GM18951 (cell line): Measurements from ENCODE around the gene SERPIND1.

Experiments
- POLR2A ChIP-seq: IDR thresholded peaks from 4 replicates; pipeline ENCODE4 v1.6.1; 2011; ENCODE audit warnings: mild to moderate bottlenecking; ENCODE audit not compliant: insufficient read length, insufficient read depth; ENCODE audit errors: extremely low read depth
- in situ Hi-C: fragments of 300-500 bp; cut with MboI; formaldehyde crosslinking; loops from one replicate; pipeline ENCODE4 v1.12.0; 2022; ENCODE audit warnings: low sequenced_read_pairs, mixed read lengths, inconsistent platforms; ENCODE audit not compliant: unreplicated experiment

Gene SERPIND1

DNA sequence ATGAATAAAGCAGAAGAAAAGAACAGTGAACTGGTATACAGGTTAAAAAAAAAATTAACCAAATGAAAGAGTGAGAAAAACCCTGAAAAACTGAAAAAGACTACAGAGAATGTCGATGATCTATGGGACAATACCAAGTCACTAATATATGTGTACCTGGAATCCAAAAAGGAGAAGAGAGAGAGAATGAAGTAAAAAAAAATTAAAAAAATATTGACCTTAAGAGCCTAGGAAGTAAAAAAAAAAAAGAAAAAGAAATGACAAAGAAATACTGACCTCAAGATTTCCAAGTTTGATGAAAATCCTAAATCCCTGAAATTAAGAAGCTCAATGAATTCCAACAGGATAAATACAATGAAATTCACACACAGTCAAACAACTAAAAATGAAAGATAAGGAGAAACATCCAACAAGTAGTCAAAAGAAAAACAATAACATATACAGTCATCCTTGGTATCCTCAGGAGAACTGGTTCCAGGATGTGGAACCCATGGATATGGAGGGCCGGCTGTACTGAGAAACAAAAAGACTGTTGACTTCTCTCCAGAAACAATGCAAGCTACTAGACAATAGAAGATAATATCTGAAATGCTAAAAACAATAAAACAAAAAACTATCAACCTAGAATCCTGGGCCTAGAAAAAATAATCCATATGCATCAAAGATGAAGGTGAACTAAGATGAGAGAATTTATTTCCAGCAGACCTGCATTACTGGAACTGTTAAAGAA lies 33.5 kb upstream of the SERPIND1 start:
- in situ Hi-C loops: loop anchor here (25.0 kb wide), 1 partner anchor 747 kb away; no protein-coding TSS in a partner anchor

DNA sequence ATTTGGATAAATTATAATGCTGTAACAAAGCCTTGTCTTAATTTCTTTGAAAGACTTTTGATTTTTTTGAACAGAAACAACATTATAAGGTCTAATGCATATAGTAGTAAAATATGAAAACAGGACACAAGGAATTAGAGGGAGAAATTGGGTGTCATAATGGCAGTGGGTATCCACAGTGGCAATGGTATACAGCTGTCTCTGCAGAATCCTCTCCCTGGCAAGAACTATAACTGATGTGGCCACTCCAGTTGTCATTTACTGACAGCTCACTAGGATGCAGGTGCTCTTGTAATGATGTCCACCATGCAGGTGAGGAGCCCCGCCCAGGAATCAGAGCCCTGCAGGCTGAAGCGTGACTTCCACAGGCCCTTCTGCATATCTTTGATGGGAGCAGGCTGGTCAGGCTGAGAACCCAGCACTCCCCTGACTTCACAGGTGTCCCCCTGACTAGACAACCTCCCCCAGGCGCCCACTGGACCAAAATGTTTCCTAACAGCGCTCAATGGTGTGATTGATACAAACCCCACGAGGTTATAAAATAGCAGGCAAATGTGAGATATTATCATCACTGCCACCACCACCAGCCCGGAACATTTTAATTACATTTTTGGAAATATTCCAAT lies 32.8 kb upstream of the SERPIND1 start:
- no peak for TF ChIP-seq POLR2A
- in situ Hi-C loops: loop anchor here (25.0 kb wide), 1 partner anchor 746 kb away; no protein-coding TSS in a partner anchor

More for the DNA sequence above, 33.5 kb upstream of the SERPIND1 start:
- TF ChIP-seq POLR2A: no peak

DNA sequence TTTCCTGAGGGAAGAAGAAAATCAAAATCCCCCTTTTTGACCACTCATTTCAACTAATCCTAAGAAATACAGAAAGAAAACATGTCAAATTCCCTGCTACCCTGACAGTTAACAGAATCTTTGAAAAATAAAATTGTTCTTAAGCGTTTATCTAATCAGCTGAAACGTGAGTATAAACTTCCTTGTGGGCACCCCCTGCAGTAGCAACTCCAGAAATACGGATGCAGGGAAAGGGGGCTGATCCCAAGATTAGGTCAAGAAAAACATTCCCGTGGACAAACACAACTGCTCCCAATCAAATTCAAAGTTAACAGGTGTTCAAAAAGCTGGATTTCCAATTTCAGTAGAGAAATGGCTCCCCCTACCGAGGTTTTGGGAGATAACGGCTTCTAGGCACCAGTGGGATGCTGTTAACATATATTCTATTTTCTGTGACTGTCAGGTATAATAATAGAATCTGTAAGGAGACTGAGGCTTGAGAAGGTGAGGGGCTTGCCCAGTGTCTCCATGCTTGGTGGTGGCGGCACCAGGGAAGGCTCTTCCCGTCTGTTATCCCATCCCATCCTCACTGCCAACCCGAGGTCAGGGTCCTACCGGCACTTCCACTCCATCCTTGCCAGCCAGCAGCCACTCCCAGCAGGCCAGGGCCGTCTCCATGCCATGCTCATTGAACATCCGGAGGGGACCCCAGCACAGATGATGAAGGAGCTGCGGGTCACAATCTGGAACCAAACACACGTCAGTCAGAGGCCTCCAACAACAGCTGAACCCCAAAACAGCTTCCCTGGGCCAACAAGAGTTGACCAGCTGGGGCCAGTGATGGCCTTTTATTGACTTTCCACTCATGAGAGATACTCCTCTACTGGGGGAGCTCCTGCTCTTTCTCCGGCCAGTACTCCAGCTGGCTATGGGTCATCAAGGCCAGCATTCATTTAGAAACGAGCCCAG lies 32.0 kb upstream of the SERPIND1 start:
- no peak for TF ChIP-seq POLR2A
- in situ Hi-C loops: loop anchor here (25.0 kb wide), 1 partner anchor 745 kb away; no protein-coding TSS in a partner anchor

DNA sequence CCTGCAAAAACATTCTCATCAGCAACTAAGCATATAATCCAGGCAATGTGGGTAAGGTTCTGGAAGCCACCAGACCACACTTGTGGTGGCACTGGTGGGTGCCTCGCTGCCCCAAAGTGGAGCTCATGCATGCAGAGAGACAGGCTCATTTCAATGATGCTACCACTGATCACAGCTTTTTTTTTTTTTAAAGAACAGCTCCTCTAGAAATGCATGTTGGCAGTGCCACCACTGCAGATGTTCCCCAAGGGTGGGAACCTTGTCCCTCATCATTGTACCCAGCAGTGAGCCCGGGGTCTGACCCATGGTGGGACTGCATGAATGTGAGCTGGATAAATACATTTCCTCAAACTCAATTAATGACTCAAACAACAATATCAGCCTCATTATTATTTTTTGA lies 31.1 kb upstream of the SERPIND1 start:
- in situ Hi-C loops: loop anchor here (25.0 kb wide), 1 partner anchor 745 kb away; no protein-coding TSS in a partner anchor
- TF ChIP-seq POLR2A: no peak

DNA sequence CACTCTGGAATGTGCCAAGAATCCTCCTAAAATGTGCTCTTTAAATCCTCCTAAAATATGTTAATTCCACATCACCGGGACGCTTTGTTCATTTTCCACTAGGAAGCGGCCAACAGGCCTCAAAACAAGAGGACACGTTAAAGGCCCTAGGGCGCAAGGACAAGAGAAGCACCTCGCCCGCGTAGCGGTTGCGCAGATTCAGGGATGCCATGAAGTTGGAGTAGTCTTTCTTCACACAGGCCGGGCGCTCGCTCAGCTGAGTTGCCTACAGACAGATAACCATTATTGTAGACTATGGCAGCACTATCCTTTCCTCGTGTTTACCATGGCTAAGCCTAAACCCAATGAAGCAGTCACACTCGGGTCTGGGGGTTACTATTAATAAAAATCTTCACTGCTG lies 29.5 kb upstream of the SERPIND1 start:
- in situ Hi-C loops: loop anchor here (25.0 kb wide), 1 partner anchor 743 kb away; no protein-coding TSS in a partner anchor
- no peak for TF ChIP-seq POLR2A

DNA sequence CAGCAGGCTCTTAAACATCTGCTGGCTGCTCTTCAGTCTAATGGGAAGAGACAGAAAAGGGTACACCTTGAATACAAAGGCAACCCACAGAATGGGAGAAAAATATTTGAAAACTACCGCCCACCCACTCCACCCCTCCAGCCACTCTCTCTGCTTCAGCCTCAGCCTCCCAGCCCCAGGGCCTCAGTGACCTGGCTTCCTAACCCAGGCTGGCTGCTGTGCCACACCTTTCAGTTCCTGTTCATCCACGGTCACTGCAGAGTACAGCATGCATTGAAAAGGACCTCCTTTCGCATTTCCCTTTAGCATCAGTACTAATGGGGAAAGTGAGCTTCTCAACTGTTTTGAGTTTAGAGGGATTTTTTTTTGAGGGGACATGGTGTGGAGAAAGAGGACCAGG lies 28.8 kb upstream of the SERPIND1 start:
- TF ChIP-seq POLR2A: no peak
- in situ Hi-C loops: loop anchor here (25.0 kb wide), 1 partner anchor 742 kb away; no protein-coding TSS in a partner anchor

DNA sequence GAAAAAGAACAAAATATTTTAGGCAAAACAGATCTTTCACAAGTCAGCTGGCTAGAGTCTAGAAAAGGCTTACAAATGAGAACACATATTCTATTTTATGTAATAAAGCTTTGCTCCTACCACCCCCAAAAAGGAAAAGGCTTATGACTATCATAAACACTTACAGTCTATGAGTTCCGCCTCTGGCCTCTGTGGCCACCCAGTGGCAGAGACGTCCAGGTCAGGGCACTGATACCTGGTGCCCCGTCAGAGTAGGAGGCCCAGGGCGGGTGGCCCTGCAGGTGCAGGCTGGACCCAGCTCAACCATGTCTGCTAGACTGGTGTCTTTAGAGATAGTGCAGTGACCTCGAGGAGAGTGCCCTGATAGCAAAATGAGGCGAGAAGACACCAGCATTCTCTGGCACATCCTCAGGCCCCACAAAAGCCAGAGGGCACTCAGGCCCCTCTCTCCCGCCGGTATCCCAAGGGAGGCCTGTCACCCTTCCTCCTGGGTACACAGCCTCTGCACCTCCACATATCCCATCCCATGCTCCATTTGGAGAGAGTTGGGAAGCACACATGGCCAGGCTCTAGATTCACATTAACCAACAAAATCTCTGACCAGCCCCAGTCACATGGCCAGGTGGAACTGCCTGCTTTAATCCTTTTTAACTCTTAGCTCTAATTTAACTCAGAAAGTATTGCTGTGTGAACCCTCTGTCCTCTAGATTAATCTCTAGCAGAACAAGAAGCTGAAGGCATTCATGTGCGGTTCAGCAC lies 27.3 kb upstream of the SERPIND1 start:
- TF ChIP-seq POLR2A: no peak
- in situ Hi-C loops: loop anchor here (25.0 kb wide), 1 partner anchor 741 kb away; no protein-coding TSS in a partner anchor

DNA sequence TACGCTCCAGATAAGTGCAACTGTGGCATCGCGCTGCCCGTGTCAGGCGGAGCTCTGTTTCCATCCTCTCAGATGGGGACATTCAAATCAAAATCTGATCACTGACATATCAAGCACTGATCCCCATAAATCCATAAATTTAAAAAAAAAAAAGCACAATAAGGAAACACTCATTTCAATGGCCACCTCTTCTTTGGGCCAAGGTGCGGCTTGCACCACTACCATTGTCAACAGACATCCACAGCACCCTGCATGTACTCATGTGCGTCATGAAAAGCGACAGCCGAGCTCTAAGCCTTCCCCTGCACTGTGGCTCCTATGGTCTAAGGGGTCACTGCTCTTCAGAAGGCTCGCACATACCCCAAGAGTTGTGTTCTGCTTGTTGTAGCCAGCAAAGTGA lies 26.7 kb upstream of the SERPIND1 start:
- in situ Hi-C loops: loop anchor here (25.0 kb wide), 1 partner anchor 740 kb away; no protein-coding TSS in a partner anchor

DNA sequence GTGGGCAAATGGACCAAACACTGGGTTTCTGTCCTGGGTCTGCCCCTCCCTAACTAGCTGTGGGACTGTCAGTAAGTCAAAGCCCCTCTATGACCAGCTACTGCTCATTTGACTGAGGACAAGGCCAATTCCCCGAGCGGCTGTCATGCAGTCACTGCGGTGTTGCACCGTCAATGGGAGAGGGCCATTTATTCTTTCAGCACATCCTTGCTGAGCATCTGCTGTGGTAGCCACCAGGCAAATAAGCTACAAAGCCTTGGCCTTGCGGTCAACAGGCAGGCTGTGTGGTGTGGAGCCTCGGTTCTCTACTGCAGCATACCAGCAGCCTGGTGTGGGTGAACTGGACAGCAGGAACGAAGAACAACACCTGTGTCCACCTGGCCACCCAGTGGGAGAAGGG lies 25.8 kb upstream of the SERPIND1 start:
- no peak for TF ChIP-seq POLR2A

More for the DNA sequence above, 26.7 kb upstream of the SERPIND1 start:
- TF ChIP-seq POLR2A: no peak

DNA sequence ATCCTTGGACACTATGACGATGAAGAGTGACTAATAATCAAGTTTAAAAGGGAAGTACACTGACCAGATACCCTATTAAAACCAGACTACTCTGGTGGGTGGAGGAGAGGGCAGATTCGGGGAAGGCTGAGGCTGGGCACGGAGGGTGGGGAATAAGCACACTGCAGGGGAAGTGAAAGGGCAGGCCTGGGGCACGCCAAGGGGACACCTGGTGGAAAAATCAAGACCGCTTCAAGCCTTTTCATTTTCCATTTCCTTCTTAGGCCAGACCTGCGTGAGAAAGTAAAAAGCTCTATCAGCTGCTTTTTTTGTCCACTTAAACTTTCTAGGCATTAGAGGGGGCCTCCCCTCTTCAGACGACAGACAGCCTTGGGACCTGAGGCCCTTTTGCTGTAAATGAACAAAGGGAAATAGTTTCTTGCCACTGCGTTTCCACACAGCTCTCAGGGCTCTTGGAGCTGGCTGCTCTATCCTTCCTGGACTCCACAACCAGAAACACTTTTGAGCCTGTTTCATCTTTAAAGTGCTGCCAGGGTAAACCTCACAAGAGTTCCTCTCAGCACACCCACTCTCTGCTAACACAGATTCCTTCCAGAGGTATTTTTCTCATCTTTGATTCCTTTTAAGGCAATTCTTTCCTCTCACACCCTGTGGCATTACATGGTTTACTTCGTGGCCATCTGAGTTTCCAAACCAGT lies 25.0 kb upstream of the SERPIND1 start:
- in situ Hi-C loops: loop anchor here (25.0 kb wide), 1 partner anchor 738 kb away; no protein-coding TSS in a partner anchor

More for the DNA sequence above, 25.8 kb upstream of the SERPIND1 start:
- in situ Hi-C loops: loop anchor here (25.0 kb wide), 1 partner anchor 739 kb away; no protein-coding TSS in a partner anchor

DNA sequence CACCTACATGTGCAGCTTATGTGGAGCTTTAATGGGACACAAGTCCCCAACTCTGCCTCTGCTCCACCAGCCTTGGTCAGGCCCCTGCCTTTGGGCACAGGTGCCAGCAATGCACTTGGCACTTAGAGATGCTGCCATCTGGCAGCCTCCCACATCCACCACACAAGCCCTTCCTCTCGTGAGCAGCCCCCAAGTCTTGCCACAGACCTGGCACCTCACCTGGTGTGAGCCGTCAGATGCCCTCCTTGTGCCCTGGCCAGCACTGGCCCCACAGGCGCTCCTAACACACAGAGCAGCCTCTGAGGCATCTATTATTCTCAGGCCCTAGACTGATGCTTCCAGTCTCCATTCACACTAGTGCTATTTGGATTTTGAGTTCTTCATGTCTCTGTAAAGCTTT lies 24.5 kb upstream of the SERPIND1 start:
- no peak for TF ChIP-seq POLR2A
- in situ Hi-C loops: loop anchor here (25.0 kb wide), 1 partner anchor 738 kb away; no protein-coding TSS in a partner anchor

More for the DNA sequence above, 25.0 kb upstream of the SERPIND1 start:
- TF ChIP-seq POLR2A: no peak
